ENCODE data around the gene AFMID. TPM values are rescaled to one million over a fixed set of nuclear protein-coding genes. Genes with fewer than 3 reads are reported as not detected.

The AFMID gene
- polyA plus RNA-seq, 3 donors, result 17.2 to 33.7 (median 21.7) TPM

Other genes with a start within 250 kb of the AFMID start
- gene TNRC6C, start 228.7 kb upstream of the AFMID start, polyA plus RNA-seq, result 1 to 10 TPM; 2.0 to 7.9 (median 5.5) TPM
- 10 to 100 TPM; 14.1 to 58.4 (median 55.2) TPM for gene TMC6, start 58.6 kb upstream of the AFMID start, polyA plus RNA-seq
- gene TMC8, start 56.6 kb upstream of the AFMID start, polyA plus RNA-seq, result 1 to 10 TPM; 4.6 to 5.9 (median 4.9) TPM
- not detected for gene C17orf99, start 41.0 kb upstream of the AFMID start, polyA plus RNA-seq
- 100 to 1,000 TPM in 1 of 3 donors, 10 to 100 TPM in 2; 37.5 to 113 (median 90.3) TPM for gene SYNGR2, start 18.8 kb upstream of the AFMID start, polyA plus RNA-seq
- gene TK1, start 310 bp upstream of the AFMID start, polyA plus RNA-seq, result 1 to 10 TPM; 2.5 to 6.6 (median 2.7) TPM
- gene BIRC5, start 26.9 kb downstream of the AFMID start, polyA plus RNA-seq, result 1 to 10 TPM in 1 of 3 donors, under 1 TPM in 2; 0.31 to 1.2 (median 0.40) TPM
- gene TMEM235, start 44.3 kb downstream of the AFMID start, polyA plus RNA-seq, result under 1 TPM in 1 of 3 donors, not detected in 2; 0.06 TPM
- gene SOCS3, start 172.7 kb downstream of the AFMID start, polyA plus RNA-seq, result 1,000 to 10,000 TPM in 1 of 3 donors, 100 to 1,000 TPM in 1, 10 to 100 TPM in 1; 33.1 to 1,268 (median 796) TPM
- 10 to 100 TPM; 14.2 to 55.2 (median 28.3) TPM for gene PGS1, start 191.3 kb downstream of the AFMID start, polyA plus RNA-seq

All from adipose tissue (tissue), 3 donors.